ENCODE data around the gene NKX1-1.

DNA sequence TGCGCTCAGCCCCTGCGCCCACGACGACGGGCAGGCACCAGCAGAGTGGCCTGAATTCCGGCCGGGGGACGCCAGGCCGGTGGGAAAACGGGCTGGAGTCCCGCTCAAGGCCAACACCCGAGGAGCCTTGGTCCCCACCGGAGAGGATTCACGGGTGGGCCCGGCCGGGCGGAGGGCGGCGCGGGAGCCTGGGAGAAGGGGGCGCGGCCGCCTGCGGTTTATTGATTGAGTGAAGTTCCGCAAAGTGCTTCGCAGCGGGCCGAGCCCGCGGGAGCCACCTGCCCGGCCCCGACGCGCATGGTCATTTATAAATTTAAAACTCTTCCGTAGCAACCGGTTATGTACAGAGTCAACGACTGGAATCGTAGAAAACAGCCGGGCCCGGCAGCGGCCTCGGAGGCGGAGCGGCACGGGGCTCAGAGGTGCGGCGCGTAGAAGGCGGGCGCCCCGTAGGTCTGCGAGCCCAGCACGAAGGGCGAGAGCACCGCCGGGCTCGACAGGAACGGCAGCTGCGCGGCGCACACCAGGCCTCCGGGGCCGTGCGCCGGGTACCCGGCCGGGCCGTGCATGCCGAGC is 3.6 kb downstream of the NKX1-1 start:
- TF ChIP-seq, protein P1, sequence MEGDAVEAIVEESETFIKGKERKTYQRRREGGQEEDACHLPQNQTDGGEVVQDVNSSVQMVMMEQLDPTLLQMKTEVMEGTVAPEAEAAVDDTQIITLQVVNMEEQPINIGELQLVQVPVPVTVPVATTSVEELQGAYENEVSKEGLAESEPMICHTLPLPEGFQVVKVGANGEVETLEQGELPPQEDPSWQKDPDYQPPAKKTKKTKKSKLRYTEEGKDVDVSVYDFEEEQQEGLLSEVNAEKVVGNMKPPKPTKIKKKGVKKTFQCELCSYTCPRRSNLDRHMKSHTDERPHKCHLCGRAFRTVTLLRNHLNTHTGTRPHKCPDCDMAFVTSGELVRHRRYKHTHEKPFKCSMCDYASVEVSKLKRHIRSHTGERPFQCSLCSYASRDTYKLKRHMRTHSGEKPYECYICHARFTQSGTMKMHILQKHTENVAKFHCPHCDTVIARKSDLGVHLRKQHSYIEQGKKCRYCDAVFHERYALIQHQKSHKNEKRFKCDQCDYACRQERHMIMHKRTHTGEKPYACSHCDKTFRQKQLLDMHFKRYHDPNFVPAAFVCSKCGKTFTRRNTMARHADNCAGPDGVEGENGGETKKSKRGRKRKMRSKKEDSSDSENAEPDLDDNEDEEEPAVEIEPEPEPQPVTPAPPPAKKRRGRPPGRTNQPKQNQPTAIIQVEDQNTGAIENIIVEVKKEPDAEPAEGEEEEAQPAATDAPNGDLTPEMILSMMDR (IDR thresholded peaks at IDR 0.05) = no peak
- TF ChIP-seq POLR2A (IDR thresholded peaks at IDR 0.05) = no peak
